K562 (cell line): ENCODE measurements around the gene RERE. TPM values are rescaled to one million over a fixed set of nuclear protein-coding genes. Genes with fewer than 3 reads are reported as not detected.

ENCODE experiments used
- ATAC-seq: fragments of 200-7000 bp; cut with Tn5 transposase; 3 replicates; pipeline ENCODE4 v1.9.1; 2020; ENCODE audit warnings: moderate library complexity
- BruUV-seq: library from RNA; stranded (reverse); fragments of 400-500 nt; replicated peaks from 2 replicates; lab custom pipeline; 2021; lab: Mats Ljungman, UMichigan
- CTCF ChIA-PET: fragments of 300-600 bp; formaldehyde crosslinking; extraction: SDS; loops from one replicate; lab custom pipeline; 2021; ENCODE audit warnings: low intra/inter-chr PET ratio; lab: Yijun Ruan, JAX
- POLR2A ChIA-PET: fragments of 300-600, 350-650 bp; sonication (Branson Sonifier 250); formaldehyde crosslinking; extraction: SDS; loops from one replicate; lab custom pipeline; 2021; ENCODE audit warnings: antibody characterized with exemption, inconsistent platforms; lab: Yijun Ruan, JAX
- DNase-seq, 4 experiments: peaks; one replicate each; pipeline versions ENCODE4 v3.0.0 to v3.0.0-alpha.2; 2011 to 2018; ENCODE audit warnings: low spot score in 3 of 4, mixed read lengths in 3 of 4; ENCODE audit errors: extremely low read depth in 1 of 4
- FAIRE-seq: peaks from 2 replicates; lab custom pipeline; 2011; peaks lifted over from hg19 to GRCh38; lab: Jason Lieb, UNC
- H2AFZ ChIP-seq: 2 replicates; pipeline ENCODE4 v1.6.0; 2011; ENCODE audit warnings: low read depth, low read length, control low read depth, inconsistent platforms
- H3K27ac ChIP-seq: fragments of 200-600 bp; 3 replicates; pipeline ENCODE4 v1.8.0; 2011; ENCODE audit warnings: low read depth, mild to moderate bottlenecking, control low read depth, inconsistent platforms, low read length, moderate library complexity, mixed read lengths; ENCODE audit errors: extremely low read depth
- H3K27me3 ChIP-seq, 2 experiments: fragments of 300-600 bp in 1 of 2; 2 replicates in 1 of 2; 3 replicates in 1 of 2; pipeline versions ENCODE4 v1.6.0 to v1.8.0; 2011; ENCODE audit warnings: inconsistent platforms in 2 of 2, low read length in 2 of 2, mild to moderate bottlenecking in 1 of 2, mixed read lengths in 1 of 2, moderate library complexity in 1 of 2; ENCODE audit not compliant: control insufficient read depth in 2 of 2, insufficient read depth in 2 of 2
- H3K36me3 ChIP-seq: fragments of 300-600 bp; 3 replicates; pipeline ENCODE4 v1.8.0; 2011; ENCODE audit warnings: mild to moderate bottlenecking, low read length, inconsistent platforms; ENCODE audit not compliant: control insufficient read depth, insufficient read depth
- H3K4me1 ChIP-seq, 2 experiments: fragments of 200-600 bp in 1 of 2; replicated peaks in 1 of 2; 2 replicates in 1 of 2; 3 replicates in 1 of 2; pipeline versions ENCODE4 v1.5.1 to v1.8.0; 2011; ENCODE audit warnings: inconsistent platforms in 2 of 2, low read length in 2 of 2, mild to moderate bottlenecking in 1 of 2, mixed read lengths in 1 of 2, moderate library complexity in 1 of 2; ENCODE audit not compliant: control insufficient read depth in 2 of 2, insufficient read depth in 2 of 2
- H3K4me2 ChIP-seq: 2 replicates; pipeline ENCODE4 v1.6.1; 2011; ENCODE audit warnings: low read length, control low read depth, inconsistent platforms, mixed read lengths; ENCODE audit not compliant: insufficient read depth
- H3K4me3 ChIP-seq: fragments of 200-600 bp; sonication (generic), shearing (Covaris generic); 2 replicates; pipeline ENCODE4 v1.5.1; 2016; ENCODE audit warnings: control low read depth, inconsistent platforms
- H3K79me2 ChIP-seq: fragments of 200-600 bp; 3 replicates; pipeline ENCODE4 v1.8.0; 2011; ENCODE audit warnings: low read length, inconsistent platforms; ENCODE audit not compliant: control insufficient read depth, insufficient read depth
- H3K9ac ChIP-seq, 2 experiments: 2 replicates each; pipeline versions ENCODE4 v1.6.0 to v1.6.1; 2011; ENCODE audit warnings: low read depth in 2 of 2, low read length in 2 of 2, control low read depth in 1 of 2, inconsistent platforms in 1 of 2, mild to moderate bottlenecking in 1 of 2, mixed read lengths in 1 of 2; ENCODE audit not compliant: insufficient read depth in 1 of 2
- H3K9me1 ChIP-seq: one replicate; pipeline ENCODE4 v1.6.0; 2011; ENCODE audit warnings: inconsistent platforms, mild to moderate bottlenecking, low read length, moderate library complexity; ENCODE audit not compliant: control insufficient read depth, insufficient read depth
- H3K9me3 ChIP-seq: replicated peaks from 2 replicates; pipeline ENCODE4 v1.5.1; 2011; ENCODE audit warnings: low read depth, low read length, inconsistent platforms; ENCODE audit not compliant: control insufficient read depth, insufficient read depth
- H4K20me1 ChIP-seq: replicated peaks from 2 replicates; pipeline ENCODE4 v1.6.1; 2011; ENCODE audit warnings: low read length, inconsistent platforms, mixed read lengths; ENCODE audit not compliant: control insufficient read depth, insufficient read depth
- ARID1B ChIP-seq: fragments of 450-650 bp; IDR thresholded peaks from 2 replicates; pipeline ENCODE4 v1.6.1; 2016; ENCODE audit warnings: antibody characterized with exemption, mild to moderate bottlenecking, inconsistent platforms
- BRD9 ChIP-seq: fragments of 450-650 bp; IDR thresholded peaks from 2 replicates; pipeline ENCODE4 v1.6.1; 2018; ENCODE audit warnings: low read depth; ENCODE audit not compliant: partially characterized antibody
- JUN ChIP-seq, 2 experiments: sonication (generic) in 1 of 2; formaldehyde crosslinking in 1 of 2; IDR thresholded peaks; 2 replicates each; pipeline versions ENCODE4 v1.6.1 to v1.8.0; 2012 to 2022; ENCODE audit warnings: borderline replicate concordance in 2 of 2, mild to moderate bottlenecking in 2 of 2, improper control_type of control experiment in 1 of 2, low read depth in 1 of 2, low read length in 1 of 2, missing genetic modification reagents in 1 of 2
- POLR3G ChIP-seq: IDR thresholded peaks from 2 replicates; pipeline ENCODE4 v1.6.1; 2011; ENCODE audit not compliant: insufficient read length, insufficient replicate concordance; ENCODE audit errors: extremely low read depth
- SPI1 ChIP-seq: IDR thresholded peaks from 2 replicates; pipeline ENCODE4 v1.6.1; 2011; ENCODE audit warnings: low read depth, low read length, control low read depth, borderline replicate concordance
- TFAP4 ChIP-seq: sonication (generic); formaldehyde crosslinking; IDR thresholded peaks from 2 replicates; pipeline ENCODE4 v1.8.0; 2022; ENCODE audit warnings: missing genetic modification reagents, mild to moderate bottlenecking, moderate library complexity, borderline replicate concordance
- U2AF1 ChIP-seq: fragments of 200-400 bp; formaldehyde crosslinking; optimal IDR thresholded peaks from 2 replicates; pipeline ENCODE3; 2017; ENCODE audit warnings: mild to moderate bottlenecking, low read depth, low read length, moderate library complexity
- WGBS: fragments of 100-300 bp; shearing (Covaris generic); methylation state at CpG from one replicate; pipeline ENCODE4 v1.1.6; 2016; ENCODE audit warnings: low coverage, mixed read lengths; ENCODE audit not compliant: insufficient coverage; ENCODE audit errors: missing lambda C conversion rate; 5-methylcytosine and 5-hydroxymethylcytosine counted together
- in situ Hi-C: fragments of 300-500 bp; cut with MboI; formaldehyde crosslinking; loops from 4 replicates; pipeline ENCODE4 v1.15.0; 2018; ENCODE audit warnings: inconsistent platforms, mixed read lengths
- intact Hi-C: fragments of 100-400 bp; cut with micrococcal nuclease; formaldehyde crosslinking; loops from 2 replicates; pipeline ENCODE4 v1.14.2; 2022
- polyA plus RNA-seq, 8 experiments: library from polyadenylated mRNA; depleted of rRNA in 4 of 8; stranded (reverse) in 5 of 8; unstranded in 3 of 8; fragments of >200 nt; fragmentation: Nextera tagmentation in 2 of 8; fragmentation: Illumina TruSeq in 1 of 8; extraction: Ambion mirVana in 2 of 8; extraction: Trizol in 1 of 8; gene quantifications; 2 replicates each; pipeline versions ENCODE4 v1.2.1 to v1.2.3, GENCODE V29; 2011 to 2014; ENCODE audit warnings: inconsistent platforms in 1 of 8, missing spikeins in 1 of 8
- total RNA-seq, 7 experiments: library from RNA; depleted of rRNA in 6 of 7; stranded (reverse); fragments of >200 nt in 6 of 7; fragmentation: Illumina TruSeq in 2 of 7; extraction: Trizol in 2 of 7; gene quantifications; 2 replicates each; pipeline versions ENCODE4 v1.2.1 to v1.2.3, GENCODE V29; 2011 to 2021; ENCODE audit warnings: low replicate concordance in 1 of 7
- TF ChIP-seq, protein P1 (sequence below): fragments of 200-800 bp; sonication (Bioruptor generic); IDR thresholded peaks from 2 replicates; pipeline ENCODE4 v1.6.1; 2016; ENCODE audit warnings: missing genetic modification characterization, missing compliant biosample characterization

The RERE gene
- total and polyA plus RNA-seq, 9 of the 15 experiments (the other 6 are each of a cell fraction or from before 2014, with no cell fraction given): 3.0 to 51.5 (median 13.4) TPM

- in situ Hi-C loops (no loop called here), intact Hi-C loops (no loop called here)
- DNase-seq: peak in 1 of 4 experiments; percentile 73
- ChIA-PET CTCF (no interaction called here), POLR2A (interaction anchor here (0.8 kb wide), 1 partner anchor 40 kb away, joined by 3 read pairs; no protein-coding TSS in a partner anchor)
- Histone ChIP-seq H3K36me3 (no peaks in the 10 kb centered on the region), H3K27ac (peak overlapping the region; percentile 90), H3K79me2 (peaks cover 41% of the 10 kb centered on the region), H2AFZ (peak overlapping the region; percentile 83), H3K9me3 (no peaks in the 10 kb centered on the region), H3K4me1 (peaks cover 7 to 26% of the 10 kb centered on the region in 2 experiments), H3K4me2 (peak overlapping the region; percentile 84), H4K20me1 (peaks cover 7% of the 10 kb centered on the region), H3K27me3 (no peaks in the 10 kb centered on the region), H3K9ac (peak overlapping the region in 1 of 2 experiments; percentile 76; a peak in 2 of 4 replicates), H3K9me1 (no peaks in the 10 kb centered on the region), H3K4me3 (peak overlapping the region; percentile 60)
- no peak for FAIRE-seq
- no peak for ATAC-seq
- BruUV-seq: TSS peak; percentile 95
- 6% methylated on average over 4 of the region's 4 CpGs for WGBS
- TF ChIP-seq JUN (IDR thresholded peaks at IDR 0.05; ENCODE audit: borderline replicate concordance, low read depth, low read length) (peak; percentile 18; the same call in 1 of the 2 replicates), JUN (CRISPR knock-in tag; IDR thresholded peaks at IDR 0.05; ENCODE audit: borderline replicate concordance) (no peak), TFAP4 (CRISPR knock-in tag) (no peak), BRD9 (peak; percentile 56), ARID1B (0 out of 2 replicates have a peak, but pooled peaks have one; percentile 26), POLR3G (no peak), U2AF1 (peak; percentile 36), SPI1 (no peak)
- TF ChIP-seq, protein P1, sequence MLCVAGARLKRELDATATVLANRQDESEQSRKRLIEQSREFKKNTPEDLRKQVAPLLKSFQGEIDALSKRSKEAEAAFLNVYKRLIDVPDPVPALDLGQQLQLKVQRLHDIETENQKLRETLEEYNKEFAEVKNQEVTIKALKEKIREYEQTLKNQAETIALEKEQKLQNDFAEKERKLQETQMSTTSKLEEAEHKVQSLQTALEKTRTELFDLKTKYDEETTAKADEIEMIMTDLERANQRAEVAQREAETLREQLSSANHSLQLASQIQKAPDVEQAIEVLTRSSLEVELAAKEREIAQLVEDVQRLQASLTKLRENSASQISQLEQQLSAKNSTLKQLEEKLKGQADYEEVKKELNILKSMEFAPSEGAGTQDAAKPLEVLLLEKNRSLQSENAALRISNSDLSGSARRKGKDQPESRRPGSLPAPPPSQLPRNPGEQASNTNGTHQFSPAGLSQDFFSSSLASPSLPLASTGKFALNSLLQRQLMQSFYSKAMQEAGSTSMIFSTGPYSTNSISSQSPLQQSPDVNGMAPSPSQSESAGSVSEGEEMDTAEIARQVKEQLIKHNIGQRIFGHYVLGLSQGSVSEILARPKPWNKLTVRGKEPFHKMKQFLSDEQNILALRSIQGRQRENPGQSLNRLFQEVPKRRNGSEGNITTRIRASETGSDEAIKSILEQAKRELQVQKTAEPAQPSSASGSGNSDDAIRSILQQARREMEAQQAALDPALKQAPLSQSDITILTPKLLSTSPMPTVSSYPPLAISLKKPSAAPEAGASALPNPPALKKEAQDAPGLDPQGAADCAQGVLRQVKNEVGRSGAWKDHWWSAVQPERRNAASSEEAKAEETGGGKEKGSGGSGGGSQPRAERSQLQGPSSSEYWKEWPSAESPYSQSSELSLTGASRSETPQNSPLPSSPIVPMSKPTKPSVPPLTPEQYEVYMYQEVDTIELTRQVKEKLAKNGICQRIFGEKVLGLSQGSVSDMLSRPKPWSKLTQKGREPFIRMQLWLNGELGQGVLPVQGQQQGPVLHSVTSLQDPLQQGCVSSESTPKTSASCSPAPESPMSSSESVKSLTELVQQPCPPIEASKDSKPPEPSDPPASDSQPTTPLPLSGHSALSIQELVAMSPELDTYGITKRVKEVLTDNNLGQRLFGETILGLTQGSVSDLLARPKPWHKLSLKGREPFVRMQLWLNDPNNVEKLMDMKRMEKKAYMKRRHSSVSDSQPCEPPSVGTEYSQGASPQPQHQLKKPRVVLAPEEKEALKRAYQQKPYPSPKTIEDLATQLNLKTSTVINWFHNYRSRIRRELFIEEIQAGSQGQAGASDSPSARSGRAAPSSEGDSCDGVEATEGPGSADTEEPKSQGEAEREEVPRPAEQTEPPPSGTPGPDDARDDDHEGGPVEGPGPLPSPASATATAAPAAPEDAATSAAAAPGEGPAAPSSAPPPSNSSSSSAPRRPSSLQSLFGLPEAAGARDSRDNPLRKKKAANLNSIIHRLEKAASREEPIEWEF (CRISPR knock-in tag): 0 out of 2 replicates have a peak, but pooled peaks have one; percentile 39
These were observed 910 bp upstream of the RERE start for GRCh38 chr1:8818325-8818775.
